Fibroblast of lung (primary cell): ENCODE data around the gene TMEM127. TPM values are rescaled to one million over a fixed set of nuclear protein-coding genes. Genes with fewer than 3 reads are reported as not detected.

Source experiments
- DNase-seq, 2 donors: peaks; one replicate each; pipeline versions ENCODE4 v3.0.0 to v3.0.0-alpha.2; 2010; ENCODE audit warnings: low read depth in 2 of 2
- H2AFZ ChIP-seq: 2 replicates; pipeline ENCODE4 v1.5.1; 2012; ENCODE audit warnings: low read length, control low read depth, inconsistent platforms
- H3K27ac ChIP-seq: 2 replicates; pipeline ENCODE4 v1.5.1; 2011; ENCODE audit warnings: low read length, control low read depth; ENCODE audit not compliant: insufficient read depth
- H3K27me3 ChIP-seq: 2 replicates; pipeline ENCODE4 v1.5.1; 2011; ENCODE audit warnings: mild to moderate bottlenecking, low read length; ENCODE audit not compliant: control insufficient read depth, insufficient read depth
- H3K36me3 ChIP-seq: 2 replicates; pipeline ENCODE4 v1.5.1; 2011; ENCODE audit warnings: low read length; ENCODE audit not compliant: control insufficient read depth, insufficient read depth
- H3K4me1 ChIP-seq: 2 replicates; pipeline ENCODE4 v1.5.1; 2011; ENCODE audit warnings: low read length; ENCODE audit not compliant: control insufficient read depth, insufficient read depth; ENCODE audit errors: extremely low read depth
- H3K4me2 ChIP-seq: 2 replicates; pipeline ENCODE4 v1.5.1; 2011; ENCODE audit warnings: low read length, control low read depth; ENCODE audit not compliant: insufficient read depth; ENCODE audit errors: extremely low read depth
- H3K4me3 ChIP-seq, 4 experiments: fragments of 200-600 bp in 1 of 4; sonication (generic) in 1 of 4; replicated peaks in 1 of 4; 2 replicates each; pipeline ENCODE4 v1.5.1; 2011 to 2016; ENCODE audit warnings: low read length in 4 of 4, low read depth in 3 of 4, mild to moderate bottlenecking in 3 of 4, control low read depth in 2 of 4, inconsistent platforms in 1 of 4, mixed read lengths in 1 of 4; ENCODE audit not compliant: insufficient read depth in 1 of 4; ENCODE audit errors: control extremely low read depth in 1 of 4
- H3K79me2 ChIP-seq: 2 replicates; pipeline ENCODE4 v1.5.1; 2012; ENCODE audit warnings: mild to moderate bottlenecking, low read length, inconsistent platforms; ENCODE audit not compliant: control insufficient read depth, insufficient read depth
- H3K9ac ChIP-seq: 2 replicates; pipeline ENCODE4 v1.5.1; 2011; ENCODE audit warnings: mild to moderate bottlenecking, low read length, control low read depth; ENCODE audit not compliant: insufficient read depth
- H3K9me3 ChIP-seq: 2 replicates; pipeline ENCODE4 v1.5.1; 2012; ENCODE audit warnings: low read depth, low read length; ENCODE audit not compliant: control insufficient read depth, insufficient read depth
- H4K20me1 ChIP-seq: 2 replicates; pipeline ENCODE4 v1.5.1; 2011; ENCODE audit warnings: low read length; ENCODE audit not compliant: control insufficient read depth, insufficient read depth; ENCODE audit errors: extremely low read depth
- EZH2 ChIP-seq: IDR thresholded peaks from 2 replicates; pipeline ENCODE4 v1.5.1; 2012; ENCODE audit warnings: low read length, control low read depth, mild to moderate bottlenecking; ENCODE audit errors: missing control alignments
- polyA plus RNA-seq, 2 donors: library from polyadenylated mRNA; depleted of rRNA in 1 of 2; stranded (reverse) in 1 of 2; unstranded in 1 of 2; fragments of >200 nt; gene quantifications; 2 replicates each; pipeline ENCODE4 v1.2.1, GENCODE V29; 2011 to 2012; ENCODE audit warnings: missing spikeins in 1 of 2
- total RNA-seq: library from RNA; depleted of rRNA; stranded (reverse); fragments of >200 nt; gene quantifications from 2 replicates; pipeline ENCODE4 v1.2.1, GENCODE V29; 2014
- TF ChIP-seq, protein P1 (sequence below), 2 donors: IDR thresholded peaks in 1 of 2; conservative IDR thresholded peaks in 1 of 2; 1 replicate in 1 of 2; 2 replicates in 1 of 2; pipeline ENCODE4 v1.5.1; 2011 to 2012; ENCODE audit warnings: low read length in 2 of 2, control low read depth in 1 of 2, inconsistent platforms in 1 of 2, low read depth in 1 of 2, mild to moderate bottlenecking in 1 of 2

The TMEM127 gene
- total and polyA plus RNA-seq, 2 donors (not counting 1 experiment from before 2014, with no cell fraction given), result 20.8 to 48.0 TPM

DNA sequence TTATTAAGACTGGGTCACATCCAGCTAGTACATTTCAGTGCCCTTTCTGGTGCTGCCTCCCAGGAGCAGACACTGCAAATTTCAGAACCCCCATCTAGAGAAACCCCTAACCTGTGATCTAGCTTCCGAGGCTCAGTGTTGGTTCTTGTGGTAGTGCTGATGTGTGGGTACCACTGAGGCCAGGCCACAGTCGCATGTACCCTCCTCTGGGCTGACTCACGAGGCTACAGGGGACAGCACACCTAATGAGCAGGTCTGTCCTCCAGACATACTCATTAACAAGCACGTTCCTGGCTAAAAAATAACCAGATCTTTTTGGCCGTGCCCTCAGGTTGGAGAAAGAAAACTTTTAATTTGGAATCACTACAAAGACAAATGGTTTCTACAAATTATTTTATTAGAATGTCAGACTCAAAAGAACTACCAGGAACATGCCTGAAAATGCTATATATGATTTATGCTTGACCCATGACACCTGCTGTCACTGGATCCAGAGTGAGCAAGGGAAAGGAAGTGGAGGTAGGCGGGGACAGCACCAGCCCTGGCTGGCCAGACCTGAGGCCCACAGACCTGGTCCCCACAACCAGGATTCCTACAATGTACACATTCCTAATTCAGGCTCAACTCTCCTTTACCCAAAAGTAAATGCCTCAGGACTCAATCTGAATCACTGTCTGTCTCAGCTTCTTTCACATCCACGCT, 8.7 kb upstream of the TMEM127 start:
- Histone ChIP-seq H3K4me1 (no peaks in the 10 kb centered on the region), H3K4me3 (no peak overlapping the region), H3K9ac (no peak overlapping the region), H3K4me2 (no peak overlapping the region), H2AFZ (no peak overlapping the region), H3K27ac (no peak overlapping the region), H3K79me2 (no peaks in the 10 kb centered on the region), H3K9me3 (no peaks in the 10 kb centered on the region), H3K27me3 (no peaks in the 10 kb centered on the region), H3K36me3 (peaks cover 21% of the 10 kb centered on the region), H4K20me1 (no peaks in the 10 kb centered on the region)
- TF ChIP-seq EZH2, result no peak
- TF ChIP-seq, protein P1, sequence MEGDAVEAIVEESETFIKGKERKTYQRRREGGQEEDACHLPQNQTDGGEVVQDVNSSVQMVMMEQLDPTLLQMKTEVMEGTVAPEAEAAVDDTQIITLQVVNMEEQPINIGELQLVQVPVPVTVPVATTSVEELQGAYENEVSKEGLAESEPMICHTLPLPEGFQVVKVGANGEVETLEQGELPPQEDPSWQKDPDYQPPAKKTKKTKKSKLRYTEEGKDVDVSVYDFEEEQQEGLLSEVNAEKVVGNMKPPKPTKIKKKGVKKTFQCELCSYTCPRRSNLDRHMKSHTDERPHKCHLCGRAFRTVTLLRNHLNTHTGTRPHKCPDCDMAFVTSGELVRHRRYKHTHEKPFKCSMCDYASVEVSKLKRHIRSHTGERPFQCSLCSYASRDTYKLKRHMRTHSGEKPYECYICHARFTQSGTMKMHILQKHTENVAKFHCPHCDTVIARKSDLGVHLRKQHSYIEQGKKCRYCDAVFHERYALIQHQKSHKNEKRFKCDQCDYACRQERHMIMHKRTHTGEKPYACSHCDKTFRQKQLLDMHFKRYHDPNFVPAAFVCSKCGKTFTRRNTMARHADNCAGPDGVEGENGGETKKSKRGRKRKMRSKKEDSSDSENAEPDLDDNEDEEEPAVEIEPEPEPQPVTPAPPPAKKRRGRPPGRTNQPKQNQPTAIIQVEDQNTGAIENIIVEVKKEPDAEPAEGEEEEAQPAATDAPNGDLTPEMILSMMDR (conservative IDR thresholded peaks at IDR 0.05 in 1 of 2, IDR thresholded peaks at IDR 0.05 in 1 of 2; ENCODE audit: low read depth in 1 of 2, low read length in 2 of 2), result no peak
- no peak for DNase-seq

DNA sequence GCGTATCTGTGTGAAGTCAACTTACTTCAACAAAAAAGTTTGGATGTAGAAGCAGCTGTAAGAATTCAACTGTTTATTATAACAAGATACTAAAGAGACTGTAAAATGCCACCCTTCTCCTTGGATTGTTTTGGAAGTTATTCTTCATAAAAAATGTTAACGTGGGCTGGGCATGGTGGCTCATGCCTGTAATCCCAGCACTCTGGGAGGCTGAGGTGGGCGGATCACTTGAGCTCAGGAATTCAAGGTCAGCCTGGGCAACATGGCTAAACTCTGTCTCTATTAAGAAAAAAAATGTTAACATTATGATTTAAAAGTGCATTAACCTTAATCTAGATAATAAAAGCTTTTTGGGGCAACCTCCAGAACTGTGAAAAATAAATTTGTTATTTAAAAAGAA, 8.0 kb upstream of the TMEM127 start:
- Histone ChIP-seq H3K4me3 (no peak overlapping the region), H3K79me2 (no peaks in the 10 kb centered on the region), H3K36me3 (peaks cover 19% of the 10 kb centered on the region), H3K27me3 (no peaks in the 10 kb centered on the region), H3K27ac (no peak overlapping the region), H4K20me1 (no peaks in the 10 kb centered on the region), H2AFZ (no peak overlapping the region), H3K4me2 (no peak overlapping the region), H3K9me3 (no peaks in the 10 kb centered on the region), H3K9ac (no peak overlapping the region), H3K4me1 (no peaks in the 10 kb centered on the region)
- peak in 1 of 2 donors; percentile 27 for DNase-seq
- TF ChIP-seq EZH2, result no peak
- TF ChIP-seq, protein P1 (conservative IDR thresholded peaks at IDR 0.05 in 1 of 2, IDR thresholded peaks at IDR 0.05 in 1 of 2; ENCODE audit: low read depth in 1 of 2, low read length in 2 of 2), result no peak

DNA sequence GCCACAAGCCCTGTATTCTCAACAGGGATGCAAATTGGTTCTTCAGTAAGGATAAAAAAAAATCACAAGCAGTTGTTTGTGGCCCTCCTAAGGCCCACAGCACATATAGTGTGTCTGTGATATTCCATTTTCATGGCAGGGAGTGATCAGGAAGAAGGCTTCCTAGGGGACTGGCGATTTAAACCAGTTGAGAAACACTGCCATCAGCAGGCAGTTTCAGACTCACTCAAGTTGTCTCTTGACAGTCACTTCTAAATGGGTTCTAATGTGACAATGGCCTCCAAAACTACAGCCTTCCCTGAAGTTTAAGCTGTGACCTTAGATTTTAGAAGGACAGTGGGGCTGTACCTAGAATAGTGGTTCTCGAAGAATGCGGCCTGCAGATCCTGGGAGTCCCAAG, 6.2 kb upstream of the TMEM127 start:
- Histone ChIP-seq H3K4me3 (no peak overlapping the region), H3K36me3 (peaks cover 16% of the 10 kb centered on the region), H3K27me3 (no peaks in the 10 kb centered on the region), H2AFZ (no peak overlapping the region), H4K20me1 (no peaks in the 10 kb centered on the region), H3K4me1 (peaks cover 7% of the 10 kb centered on the region), H3K27ac (no peak overlapping the region), H3K4me2 (no peak overlapping the region), H3K9me3 (no peaks in the 10 kb centered on the region), H3K79me2 (peaks cover 9% of the 10 kb centered on the region), H3K9ac (no peak overlapping the region)
- TF ChIP-seq, protein P1 (conservative IDR thresholded peaks at IDR 0.05 in 1 of 2, IDR thresholded peaks at IDR 0.05 in 1 of 2; ENCODE audit: low read depth in 1 of 2, low read length in 2 of 2), result no peak
- TF ChIP-seq EZH2, result no peak
- DNase-seq, result no peak
